Metanephros (tissue), 1 donor: ENCODE data around the gene TUBAL3. TPM values are rescaled to one million over a fixed set of nuclear protein-coding genes. Genes with fewer than 3 reads are reported as not detected.

Experiments used
- total RNA-seq: library from RNA; depleted of rRNA; stranded (reverse); fragments of >200 nt; gene quantifications from one replicate; pipeline ENCODE4 v1.2.3, GENCODE V29; 2014

TUBAL3 gene
- total RNA-seq = not detected

GRCh38 chr10:5404208-5405041, at the start of gene TUBAL3:
TUBAL3 (minus strand) TSS chr10:5404828; CDS start chr10:5404792, 36 bp downstream.

GRCh38 chr10:5412277-5412941, 7.8 kb upstream of the TUBAL3 start, which contains the start of gene NET1:
NET1 (plus strand) TSS chr10:5412557; CDS start chr10:5412693, 136 bp downstream.

GRCh38 chr10:5364890-5365338, 39.7 kb downstream of the TUBAL3 start, which contains the start of gene UCN3:
UCN3 (plus strand) TSS chr10:5364966; CDS start chr10:5373721, 8,755 bp downstream.

Other genes starting within 250 kb of the TUBAL3 start
- 0.41 TPM for gene AKR1C8, start 219.7 kb downstream of the TUBAL3 start, total RNA-seq
- gene AKR1C4, start 208.0 kb downstream of the TUBAL3 start, total RNA-seq = not detected
- gene UCN3, start 39.9 kb downstream of the TUBAL3 start, total RNA-seq = not detected
- 121 TPM for gene NET1, start 7.7 kb upstream of the TUBAL3 start, total RNA-seq
- gene CALML5, start 94.7 kb upstream of the TUBAL3 start, total RNA-seq = not detected
- gene CALML3, start 120.1 kb upstream of the TUBAL3 start, total RNA-seq = not detected